T-helper 17 cell (primary cell): ENCODE results near the gene SCN2B. TPM values are rescaled to one million over a fixed set of nuclear protein-coding genes. Genes with fewer than 3 reads are reported as not detected.
A peak's percentile ranks its signal among the peaks of the same experiment; 100 is the strongest.

Experiments used
- ATAC-seq: fragments of 150-1000 bp; cut with Tn5 transposase; 2 replicates; pipeline ENCODE4 v1.10.0; 2021; ENCODE audit warnings: mild to moderate bottlenecking, moderate library complexity
- DNase-seq, 3 donors: peaks; one replicate each; pipeline versions ENCODE4 v3.0.0 to v3.0.0-alpha.2; 2020 to 2021
- H3K9me3 ChIP-seq: one replicate; pipeline ENCODE4 v1.7.0; 2013; ENCODE audit warnings: low read length, mild to moderate bottlenecking; ENCODE audit not compliant: control insufficient read depth, poor library complexity, severe bottlenecking
- H3K27ac Mint-ChIP-seq: one replicate; pipeline ENCODE4 v1.8.0; 2022; ENCODE audit warnings: mild to moderate bottlenecking, moderate library complexity, mixed read lengths
- H3K27me3 Mint-ChIP-seq: one replicate; pipeline ENCODE4 v1.8.0; 2022; ENCODE audit warnings: mixed read lengths
- H3K36me3 Mint-ChIP-seq: one replicate; pipeline ENCODE4 v1.8.0; 2022; ENCODE audit warnings: low read depth, mixed read lengths
- H3K4me1 Mint-ChIP-seq: one replicate; pipeline ENCODE4 v1.8.0; 2022; ENCODE audit warnings: mild to moderate bottlenecking, mixed read lengths
- H3K4me3 Mint-ChIP-seq: one replicate; pipeline ENCODE4 v1.8.0; 2022; ENCODE audit warnings: mild to moderate bottlenecking, moderate library complexity, mixed read lengths
- total RNA-seq, 4 donors: library from RNA in 2 of 4; stranded (reverse) in 2 of 4; gene quantifications; one replicate each; pipeline ENCODE4 v1.2.3 and lab custom pipeline; 2022 to 2026

SCN2B gene, protein sequence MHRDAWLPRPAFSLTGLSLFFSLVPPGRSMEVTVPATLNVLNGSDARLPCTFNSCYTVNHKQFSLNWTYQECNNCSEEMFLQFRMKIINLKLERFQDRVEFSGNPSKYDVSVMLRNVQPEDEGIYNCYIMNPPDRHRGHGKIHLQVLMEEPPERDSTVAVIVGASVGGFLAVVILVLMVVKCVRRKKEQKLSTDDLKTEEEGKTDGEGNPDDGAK
- total RNA-seq = not detected
- total RNA-seq (lab: John Stamatoyannopoulos, UW) = 0 reads per million in 2 donors

DNA sequence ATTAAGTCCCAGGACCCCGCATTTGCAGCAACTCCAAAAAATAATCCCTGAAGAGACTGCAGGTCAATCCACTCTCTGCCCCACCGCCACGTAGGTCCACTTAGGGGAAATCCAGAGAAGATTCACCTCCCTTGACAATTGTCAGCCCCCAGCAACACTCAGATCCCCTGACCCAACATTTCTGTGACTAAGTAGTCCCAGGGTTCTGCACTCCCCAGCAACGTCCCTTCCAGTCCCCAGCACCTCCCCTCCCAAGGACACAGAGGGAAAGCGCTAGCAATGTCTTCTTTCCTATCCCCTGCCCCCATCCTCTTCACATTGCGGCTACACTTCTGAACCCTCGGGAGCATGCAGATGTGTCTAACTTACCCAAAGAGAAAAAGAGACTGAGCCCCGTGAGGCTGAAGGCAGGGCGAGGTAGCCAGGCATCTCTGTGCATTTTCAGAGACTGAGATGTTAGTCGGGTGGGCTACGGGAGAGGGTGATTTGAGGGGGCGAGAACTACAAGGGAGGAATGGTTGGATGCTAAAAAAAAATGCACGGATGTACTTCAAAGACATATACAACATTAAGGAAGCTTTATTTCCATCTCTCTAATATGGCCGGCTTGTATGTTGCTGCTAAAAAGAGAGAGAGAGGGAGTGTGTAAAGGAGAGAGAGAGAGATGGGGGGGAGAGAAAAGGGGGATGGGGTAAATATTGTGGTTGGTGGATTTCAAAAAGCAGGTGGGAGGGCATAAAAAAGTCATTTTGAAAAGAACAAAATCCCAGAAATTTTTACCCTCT is at the start of gene SCN2B:
Gene SCN2B (minus strand): TSS at position 647 of the 785 bp plus-strand sequence. CDS start 208 bp downstream, at position 439.
- Mint-ChIP-seq H3K36me3 (no peaks in the 10 kb centered on the region), H3K27ac (no peak within 1 kb of the TSS), H3K27me3 (peaks cover 25% of the 10 kb centered on the region), H3K4me3 (no peak within 1 kb of the TSS), H3K4me1 (peaks cover 3% of the 10 kb centered on the region)
- ATAC-seq (no peak), DNase-seq (no peak)
- no peaks in the 10 kb centered on the region for H3K9me3 ChIP-seq

DNA sequence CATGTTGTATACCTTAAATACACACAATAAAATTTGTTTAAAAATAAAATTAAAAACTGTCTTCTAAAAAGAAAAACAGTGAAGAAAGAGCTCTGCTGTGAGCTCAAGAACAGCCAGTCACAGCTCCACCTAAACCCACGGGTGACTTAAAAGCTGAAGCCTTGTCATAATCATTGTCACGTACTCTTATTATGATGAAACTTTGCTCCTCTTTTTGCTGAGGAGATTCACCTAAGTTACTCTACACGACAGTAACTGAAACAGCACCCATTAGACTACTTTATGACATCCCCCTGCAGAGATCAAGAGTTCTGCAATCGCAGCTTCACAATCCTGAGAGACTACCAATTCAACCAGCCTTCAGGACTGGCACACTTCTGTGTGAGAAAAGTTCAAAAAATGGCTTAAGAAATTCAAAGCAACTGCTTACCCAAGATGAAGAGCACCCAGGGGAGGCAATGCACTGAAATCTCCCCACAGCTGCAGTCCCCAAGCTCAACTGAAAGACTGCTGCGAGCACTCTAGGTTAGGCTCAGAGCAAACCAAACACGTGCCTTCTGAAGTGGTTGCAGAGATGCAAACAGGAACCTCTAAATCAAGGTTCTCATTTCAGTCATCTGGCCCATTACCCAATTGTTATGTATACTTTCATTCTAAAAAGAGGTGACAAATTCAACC is 48.2 kb upstream of the SCN2B start, which contains the start of gene JAML:
Gene JAML (minus strand): TSS at position 501 of the 678 bp plus-strand sequence. CDS start 10,145 bp downstream, outside the sequence.
- H3K9me3 ChIP-seq = no peaks in the 10 kb centered on the region
- Mint-ChIP-seq H3K4me1 (peaks cover 65% of the 10 kb centered on the region), H3K4me3 (peak within 1 kb of the TSS; percentile 96), H3K27ac (peak within 1 kb of the TSS; percentile 95), H3K36me3 (no peaks in the 10 kb centered on the region), H3K27me3 (no peaks in the 10 kb centered on the region)
- ATAC-seq (peak; percentile 86), DNase-seq (peak in 2 of 3 donors; percentile 49 to 50)

DNA sequence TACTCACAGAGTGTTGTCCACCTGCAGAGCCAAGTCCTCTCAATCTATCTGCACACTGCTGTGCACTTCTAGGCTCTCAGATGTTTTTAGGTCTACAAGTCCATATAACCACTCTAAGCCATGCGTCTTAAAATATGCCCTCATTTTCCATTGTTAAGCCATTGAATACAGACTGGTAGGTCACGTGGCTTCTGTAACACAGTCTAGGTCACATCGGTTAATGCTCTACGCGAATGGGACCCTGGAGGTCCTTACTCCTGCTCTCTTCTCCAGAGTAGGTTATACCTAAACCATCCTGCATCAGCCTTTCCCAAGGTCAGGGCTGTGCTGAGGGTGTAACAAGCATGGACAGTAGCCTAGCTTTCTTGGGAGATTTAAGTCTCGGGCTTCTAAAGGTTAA is 47.6 kb upstream of the SCN2B start:
- no peak for DNase-seq
- Mint-ChIP-seq H3K36me3 (no peaks in the 10 kb centered on the region), H3K27ac (peak overlapping the region; percentile 95), H3K4me3 (peak overlapping the region; percentile 96), H3K27me3 (no peaks in the 10 kb centered on the region), H3K4me1 (peaks cover 67% of the 10 kb centered on the region)
- ATAC-seq = peak; percentile 35
- H3K9me3 ChIP-seq = no peaks in the 10 kb centered on the region

DNA sequence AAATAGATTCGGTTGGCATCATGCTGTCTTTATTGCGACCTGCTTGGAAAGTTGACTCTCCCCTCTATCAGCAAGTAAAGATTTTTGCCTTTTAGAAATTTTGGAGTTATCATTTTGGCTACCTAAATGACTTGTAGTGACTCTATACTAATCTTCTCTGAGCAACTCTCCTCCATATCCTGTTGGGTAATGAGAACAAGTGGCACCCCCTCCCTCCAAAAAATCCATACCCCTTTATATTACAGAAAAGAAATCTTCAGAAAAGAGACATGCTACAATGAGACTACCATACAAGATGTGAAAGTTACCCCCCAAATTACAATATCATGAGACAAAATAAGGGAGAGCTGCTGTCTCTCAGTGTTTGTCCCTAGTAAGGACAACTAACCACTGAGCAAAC is 47.1 kb upstream of the SCN2B start:
- Mint-ChIP-seq H3K36me3 (no peaks in the 10 kb centered on the region), H3K4me1 (peaks cover 69% of the 10 kb centered on the region), H3K4me3 (peak overlapping the region; percentile 96), H3K27ac (peak overlapping the region; percentile 95), H3K27me3 (no peaks in the 10 kb centered on the region)
- no peaks in the 10 kb centered on the region for H3K9me3 ChIP-seq
- no peak for DNase-seq
- ATAC-seq = no peak

DNA sequence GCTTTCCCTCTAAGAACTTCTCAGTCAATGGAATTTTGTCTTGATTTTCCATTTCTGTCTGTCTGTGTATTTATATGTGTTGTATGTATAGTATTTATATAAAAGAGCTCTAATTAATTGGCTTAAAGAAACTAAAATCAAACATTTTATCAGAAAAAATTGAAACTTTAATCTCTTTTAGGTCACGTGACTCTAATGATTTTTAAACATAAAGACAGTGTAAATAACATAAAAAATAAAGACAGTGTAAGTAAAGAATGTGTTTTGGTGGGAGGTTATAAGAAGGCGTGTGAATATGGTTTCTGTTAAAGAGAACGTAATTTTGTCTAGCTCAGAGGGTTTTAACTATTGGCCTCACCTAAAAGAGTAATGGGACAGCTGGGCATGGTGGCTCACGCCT is 46.0 kb upstream of the SCN2B start:
- no peaks in the 10 kb centered on the region for H3K36me3 Mint-ChIP-seq

DNA sequence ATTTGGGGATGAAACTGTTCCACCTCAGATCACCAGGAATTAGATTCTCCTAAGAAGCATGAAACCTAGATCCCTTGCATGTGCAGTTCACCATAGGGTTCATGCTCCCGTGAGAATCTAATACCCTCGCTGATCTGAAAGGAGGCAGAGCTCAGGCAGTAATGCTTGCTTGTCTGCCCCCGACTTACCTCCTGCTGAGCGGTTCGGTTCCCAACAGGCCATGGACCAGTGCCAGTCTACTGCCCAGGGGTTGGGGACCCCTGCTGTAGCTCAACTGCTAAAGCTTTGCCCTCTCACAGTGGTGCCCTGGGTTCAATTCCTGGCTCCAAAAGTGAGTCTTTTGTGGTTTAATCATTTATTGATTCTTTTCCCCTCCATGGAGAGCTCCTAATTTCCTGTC is 45.0 kb upstream of the SCN2B start:
- Mint-ChIP-seq H3K4me3 (peak overlapping the region; percentile 77), H3K27ac (peak overlapping the region; percentile 95), H3K4me1 (peaks cover 73% of the 10 kb centered on the region), H3K27me3 (no peaks in the 10 kb centered on the region), H3K36me3 (no peaks in the 10 kb centered on the region)
- H3K9me3 ChIP-seq = no peaks in the 10 kb centered on the region
- ATAC-seq = no peak
- DNase-seq = no peak

More for the DNA sequence above, 46.0 kb upstream of the SCN2B start:
- peak overlapping the region; percentile 95 for H3K27ac Mint-ChIP-seq
- H3K4me3 Mint-ChIP-seq = peak overlapping the region; percentile 81
- peaks cover 70% of the 10 kb centered on the region for H3K4me1 Mint-ChIP-seq
- H3K27me3 Mint-ChIP-seq = no peaks in the 10 kb centered on the region
- ATAC-seq = no peak
- DNase-seq = no peak
- no peaks in the 10 kb centered on the region for H3K9me3 ChIP-seq

DNA sequence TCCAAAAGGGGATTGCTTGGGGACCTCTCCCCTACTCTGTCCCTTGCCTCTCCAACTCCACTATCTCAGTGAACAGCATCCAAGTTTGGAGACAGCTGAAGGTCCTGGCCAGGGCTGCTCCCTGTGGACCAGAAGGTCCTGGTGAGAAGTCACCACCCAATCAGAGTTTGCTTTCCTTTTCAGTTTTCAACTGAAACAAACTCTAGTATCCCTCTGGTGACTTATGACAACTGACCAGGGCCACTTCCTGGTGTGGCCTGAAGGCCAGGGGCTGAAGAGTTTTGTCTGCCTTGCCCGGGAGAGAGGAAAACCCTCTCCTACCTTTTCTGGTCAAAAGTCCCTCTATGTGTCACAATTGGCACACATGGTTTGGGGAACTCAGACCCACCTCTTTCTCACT is 43.3 kb upstream of the SCN2B start:
- peaks cover 73% of the 10 kb centered on the region for H3K4me1 Mint-ChIP-seq
- H3K36me3 Mint-ChIP-seq = no peaks in the 10 kb centered on the region
- peak overlapping the region; percentile 77 for H3K4me3 Mint-ChIP-seq
- H3K27ac Mint-ChIP-seq = peak overlapping the region; percentile 95
- H3K27me3 Mint-ChIP-seq = no peaks in the 10 kb centered on the region
- no peaks in the 10 kb centered on the region for H3K9me3 ChIP-seq
- ATAC-seq (no peak), DNase-seq (no peak)

DNA sequence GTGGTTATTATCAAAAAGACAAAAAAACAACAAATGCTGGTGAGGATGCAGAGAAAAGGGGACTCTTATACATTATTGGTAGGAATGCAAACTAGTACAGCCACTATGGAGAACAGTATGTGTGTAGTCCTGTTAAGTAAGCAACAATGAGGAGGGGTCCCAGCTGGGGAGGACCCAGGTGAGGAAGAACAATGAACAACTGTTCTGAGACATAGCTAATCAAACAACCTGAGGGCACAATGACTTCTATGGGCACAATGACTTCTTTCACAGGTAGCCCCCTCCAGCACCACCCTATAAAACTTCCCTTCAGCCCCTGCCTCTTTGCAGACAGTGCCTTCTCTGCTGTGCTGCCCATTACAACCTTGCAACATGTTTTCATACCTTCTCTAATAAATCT is 42.8 kb upstream of the SCN2B start:
- Mint-ChIP-seq H3K27me3 (no peaks in the 10 kb centered on the region), H3K36me3 (no peaks in the 10 kb centered on the region), H3K4me1 (peaks cover 74% of the 10 kb centered on the region), H3K4me3 (peak overlapping the region; percentile 77), H3K27ac (peak overlapping the region; percentile 95)
- ATAC-seq (no peak), DNase-seq (no peak)
- no peaks in the 10 kb centered on the region for H3K9me3 ChIP-seq

DNA sequence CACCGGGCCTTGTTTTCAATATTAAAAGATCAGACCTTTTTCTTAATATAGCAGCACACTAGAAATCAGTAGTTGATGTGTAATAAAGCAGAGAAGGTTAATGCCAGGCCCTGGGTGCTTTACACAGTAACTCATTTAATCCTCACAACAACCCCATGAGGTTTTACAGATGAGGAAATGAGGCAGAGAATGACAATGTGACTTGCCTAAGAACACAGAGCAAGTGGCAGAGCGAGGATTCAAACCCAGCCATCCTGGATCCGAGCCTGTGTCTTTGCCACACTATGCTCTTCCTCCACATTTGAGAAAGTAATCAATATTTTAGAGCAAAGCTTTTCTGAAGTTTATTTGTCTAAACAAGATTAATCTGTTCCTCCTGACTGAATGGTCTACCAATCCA is 41.1 kb upstream of the SCN2B start:
- Mint-ChIP-seq H3K4me1 (peaks cover 76% of the 10 kb centered on the region), H3K36me3 (peaks cover 5% of the 10 kb centered on the region), H3K27ac (peak overlapping the region; percentile 95), H3K27me3 (no peaks in the 10 kb centered on the region), H3K4me3 (peak overlapping the region; percentile 91)
- H3K9me3 ChIP-seq = no peaks in the 10 kb centered on the region
- no peak for DNase-seq
- ATAC-seq = peak; percentile 57

DNA sequence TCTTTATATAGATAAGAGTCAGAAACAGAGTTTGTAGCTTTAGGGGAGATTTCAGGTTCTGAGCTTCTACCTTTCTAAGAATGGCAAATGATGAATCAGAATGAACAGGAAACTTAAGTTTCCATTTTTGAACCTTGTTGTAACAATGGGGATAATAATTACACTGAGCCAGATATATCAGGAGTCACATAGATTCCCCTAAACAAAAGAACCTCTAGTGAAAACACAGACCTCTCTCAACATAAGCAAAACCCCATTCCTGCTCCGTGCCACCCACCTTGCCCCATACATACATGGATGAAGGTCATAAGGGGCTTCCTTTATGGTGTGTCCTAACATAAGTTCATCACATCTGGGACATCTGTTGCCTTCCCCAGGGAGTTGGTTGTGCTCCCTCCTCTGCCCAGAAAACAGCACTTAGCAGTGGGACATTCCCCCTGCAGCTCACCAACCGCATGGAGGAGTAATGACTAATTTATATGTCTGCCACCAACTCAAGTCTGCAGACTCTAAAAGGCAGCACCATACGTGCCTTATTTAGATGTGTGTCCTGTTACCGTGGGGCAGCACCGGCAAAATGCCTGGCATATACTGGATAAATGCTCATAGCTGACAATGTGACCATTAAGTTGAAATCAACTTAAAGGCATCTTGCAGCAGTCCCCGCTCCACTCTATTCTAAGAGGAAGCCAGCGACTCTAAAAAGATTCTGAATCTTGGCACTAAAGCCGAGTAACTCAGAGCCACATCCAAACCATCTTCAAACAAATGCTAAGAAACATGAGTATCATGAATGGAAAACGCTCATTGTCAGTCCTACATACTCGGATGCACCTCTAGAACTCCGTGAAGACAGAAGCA is 40.4 kb upstream of the SCN2B start:
- Mint-ChIP-seq H3K4me1 (peaks cover 79% of the 10 kb centered on the region), H3K4me3 (peak overlapping the region; percentile 91), H3K27ac (peak overlapping the region; percentile 95), H3K36me3 (peaks cover 10% of the 10 kb centered on the region), H3K27me3 (no peaks in the 10 kb centered on the region)
- peak; percentile 87 for ATAC-seq
- no peaks in the 10 kb centered on the region for H3K9me3 ChIP-seq
- DNase-seq = peak in 1 of 3 donors; percentile 37

DNA sequence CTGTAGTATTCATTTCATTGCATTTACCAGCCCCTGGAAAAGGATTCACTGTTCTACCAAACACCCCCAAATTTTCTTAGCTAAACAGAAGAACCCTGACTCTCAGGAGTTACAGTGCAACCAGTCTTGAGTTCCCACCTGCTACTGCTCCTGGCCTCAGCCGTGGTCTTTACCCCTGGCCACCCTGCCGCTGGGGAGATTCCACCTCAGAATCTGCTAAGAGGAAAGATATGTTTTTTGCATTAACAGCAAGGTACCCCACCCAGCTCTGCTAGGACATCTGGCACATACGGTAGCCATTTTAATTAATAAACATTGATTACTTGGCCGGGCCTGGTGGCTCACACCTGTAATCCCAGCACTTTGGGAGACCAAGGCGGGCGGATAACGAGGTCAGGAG is 39.3 kb upstream of the SCN2B start:
- H3K9me3 ChIP-seq = no peaks in the 10 kb centered on the region
- ATAC-seq (no peak), DNase-seq (no peak)
- peak overlapping the region; percentile 95 for H3K27ac Mint-ChIP-seq
- H3K36me3 Mint-ChIP-seq = peaks cover 14% of the 10 kb centered on the region
- H3K4me3 Mint-ChIP-seq = peak overlapping the region; percentile 91
- no peaks in the 10 kb centered on the region for H3K27me3 Mint-ChIP-seq
- peaks cover 78% of the 10 kb centered on the region for H3K4me1 Mint-ChIP-seq

DNA sequence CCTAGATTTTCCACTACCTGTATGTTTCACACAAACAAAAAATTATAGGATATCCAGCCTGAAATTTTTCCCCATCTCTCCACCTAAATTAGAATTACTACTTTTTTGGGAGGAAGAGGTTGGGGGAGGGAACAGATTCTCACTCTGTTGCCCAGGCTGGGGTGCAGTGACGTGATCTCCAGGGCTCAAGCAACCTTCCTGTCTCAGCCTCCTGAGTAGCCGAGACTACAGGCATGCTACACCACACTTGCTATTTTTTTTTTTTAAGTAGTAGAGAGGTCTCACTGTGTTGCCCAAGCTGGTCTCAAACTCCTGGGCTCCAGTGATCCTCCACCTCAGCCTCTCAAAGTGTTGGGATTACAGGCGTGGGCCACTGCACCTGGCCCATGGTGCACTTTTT is 38.8 kb upstream of the SCN2B start:
- ATAC-seq = peak; percentile 24
- peak overlapping the region; percentile 74 for H3K4me3 Mint-ChIP-seq
- H3K27me3 Mint-ChIP-seq = no peaks in the 10 kb centered on the region
- no peak for DNase-seq
- peak overlapping the region; percentile 95 for H3K27ac Mint-ChIP-seq
- H3K9me3 ChIP-seq = no peaks in the 10 kb centered on the region
- peaks cover 78% of the 10 kb centered on the region for H3K4me1 Mint-ChIP-seq
- peaks cover 14% of the 10 kb centered on the region for H3K36me3 Mint-ChIP-seq
